NB4 (cell line): Measurements from ENCODE around the gene FBXL20.

ENCODE experiments used
- CTCF ChIP-seq: IDR thresholded peaks from one replicate; pipeline ENCODE4 v1.5.1; 2012; ENCODE audit warnings: low read depth, low read length
- POLR2A ChIP-seq: IDR thresholded peaks from 2 replicates; pipeline ENCODE4 v1.6.1; 2011; ENCODE audit warnings: mild to moderate bottlenecking; ENCODE audit not compliant: insufficient read length; ENCODE audit errors: extremely low read depth

GRCh38 chr17:39405436-39405835 lies 4.0 kb upstream of the FBXL20 start:
- no peak for TF ChIP-seq CTCF
- no peak for TF ChIP-seq POLR2A
